ENCODE data around the gene VMAC.
"Not testable (repeated sequence)": the region's sequence is repeated elsewhere in the genome, so short reads cannot be mapped to it uniquely, and the experiment has no call there.

The VMAC gene, protein sequence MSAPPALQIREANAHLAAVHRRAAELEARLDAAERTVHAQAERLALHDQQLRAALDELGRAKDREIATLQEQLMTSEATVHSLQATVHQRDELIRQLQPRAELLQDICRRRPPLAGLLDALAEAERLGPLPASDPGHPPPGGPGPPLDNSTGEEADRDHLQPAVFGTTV

DNA sequence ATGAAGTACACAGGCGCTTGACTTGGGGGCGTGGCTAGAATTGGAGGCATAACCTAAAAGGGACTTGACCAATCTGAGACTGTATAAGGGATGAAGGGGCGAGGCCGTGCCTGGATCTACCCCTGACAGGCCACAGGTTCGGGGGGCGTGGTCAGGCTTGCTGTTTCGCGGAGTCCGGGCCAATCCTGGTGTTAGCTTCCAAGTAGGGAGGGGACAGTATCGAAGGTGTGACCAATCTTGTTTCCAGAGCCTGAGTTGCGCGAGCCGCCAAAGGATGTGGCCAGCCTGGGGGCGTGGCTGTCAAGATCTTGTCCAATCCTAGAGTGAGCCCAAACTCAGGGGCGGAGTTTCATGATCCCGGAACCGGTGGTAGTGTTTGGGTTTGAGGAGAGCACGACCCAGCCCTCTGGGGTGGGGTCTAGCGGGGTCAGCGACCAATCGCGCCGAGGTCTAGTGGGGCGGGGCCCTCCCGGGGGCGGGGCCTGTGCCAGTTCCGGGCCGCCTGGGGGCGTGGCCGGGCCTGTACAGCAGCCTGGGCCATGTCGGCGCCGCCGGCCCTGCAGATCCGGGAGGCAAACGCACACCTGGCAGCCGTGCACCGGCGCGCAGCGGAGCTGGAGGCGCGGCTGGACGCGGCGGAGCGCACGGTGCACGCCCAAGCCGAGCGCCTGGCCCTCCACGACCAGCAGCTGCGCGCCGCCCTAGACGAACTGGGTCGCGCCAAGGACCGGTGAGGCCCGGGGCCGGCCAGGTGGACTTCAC lies at the start of gene VMAC:
TSS of gene VMAC (plus strand) at position 521 of the 762 bp plus-strand sequence. CDS start at position 540, 19 bp downstream.
- peak; percentile 100 for DNase-seq (ENCODE audit: low read depth)
- peak within 1 kb of the TSS; percentile 77 for H3K4me3 ChIP-seq (ENCODE audit: low read depth, low read length)
- TF ChIP-seq, protein P1, sequence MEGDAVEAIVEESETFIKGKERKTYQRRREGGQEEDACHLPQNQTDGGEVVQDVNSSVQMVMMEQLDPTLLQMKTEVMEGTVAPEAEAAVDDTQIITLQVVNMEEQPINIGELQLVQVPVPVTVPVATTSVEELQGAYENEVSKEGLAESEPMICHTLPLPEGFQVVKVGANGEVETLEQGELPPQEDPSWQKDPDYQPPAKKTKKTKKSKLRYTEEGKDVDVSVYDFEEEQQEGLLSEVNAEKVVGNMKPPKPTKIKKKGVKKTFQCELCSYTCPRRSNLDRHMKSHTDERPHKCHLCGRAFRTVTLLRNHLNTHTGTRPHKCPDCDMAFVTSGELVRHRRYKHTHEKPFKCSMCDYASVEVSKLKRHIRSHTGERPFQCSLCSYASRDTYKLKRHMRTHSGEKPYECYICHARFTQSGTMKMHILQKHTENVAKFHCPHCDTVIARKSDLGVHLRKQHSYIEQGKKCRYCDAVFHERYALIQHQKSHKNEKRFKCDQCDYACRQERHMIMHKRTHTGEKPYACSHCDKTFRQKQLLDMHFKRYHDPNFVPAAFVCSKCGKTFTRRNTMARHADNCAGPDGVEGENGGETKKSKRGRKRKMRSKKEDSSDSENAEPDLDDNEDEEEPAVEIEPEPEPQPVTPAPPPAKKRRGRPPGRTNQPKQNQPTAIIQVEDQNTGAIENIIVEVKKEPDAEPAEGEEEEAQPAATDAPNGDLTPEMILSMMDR (IDR thresholded peaks at IDR 0.05; ENCODE audit: control insufficient read depth, extremely low read depth, insufficient read depth), result no peak

GRCh38 chr19:5855151-5855550 lies 49.5 kb upstream of the VMAC start:
- not testable (repeated sequence) for DNase-seq (ENCODE audit: low read depth); H3K4me3 ChIP-seq (ENCODE audit: low read depth, low read length)

- peak; percentile 2 for DNase-seq (ENCODE audit: low read depth)
- TF ChIP-seq, protein P1 (IDR thresholded peaks at IDR 0.05; ENCODE audit: control insufficient read depth, extremely low read depth, insufficient read depth), result no peak
- H3K4me3 ChIP-seq (ENCODE audit: low read depth, low read length), result no peak overlapping the region
These were observed 47.2 kb upstream of the VMAC start for GRCh38 chr19:5857203-5858081.

- no peak overlapping the region for H3K4me3 ChIP-seq (ENCODE audit: low read depth, low read length)
- no peak for DNase-seq (ENCODE audit: low read depth)
- TF ChIP-seq, protein P1 (IDR thresholded peaks at IDR 0.05; ENCODE audit: control insufficient read depth, extremely low read depth, insufficient read depth), result no peak
These were observed 41.5 kb upstream of the VMAC start for GRCh38 chr19:5863030-5863665.

DNA sequence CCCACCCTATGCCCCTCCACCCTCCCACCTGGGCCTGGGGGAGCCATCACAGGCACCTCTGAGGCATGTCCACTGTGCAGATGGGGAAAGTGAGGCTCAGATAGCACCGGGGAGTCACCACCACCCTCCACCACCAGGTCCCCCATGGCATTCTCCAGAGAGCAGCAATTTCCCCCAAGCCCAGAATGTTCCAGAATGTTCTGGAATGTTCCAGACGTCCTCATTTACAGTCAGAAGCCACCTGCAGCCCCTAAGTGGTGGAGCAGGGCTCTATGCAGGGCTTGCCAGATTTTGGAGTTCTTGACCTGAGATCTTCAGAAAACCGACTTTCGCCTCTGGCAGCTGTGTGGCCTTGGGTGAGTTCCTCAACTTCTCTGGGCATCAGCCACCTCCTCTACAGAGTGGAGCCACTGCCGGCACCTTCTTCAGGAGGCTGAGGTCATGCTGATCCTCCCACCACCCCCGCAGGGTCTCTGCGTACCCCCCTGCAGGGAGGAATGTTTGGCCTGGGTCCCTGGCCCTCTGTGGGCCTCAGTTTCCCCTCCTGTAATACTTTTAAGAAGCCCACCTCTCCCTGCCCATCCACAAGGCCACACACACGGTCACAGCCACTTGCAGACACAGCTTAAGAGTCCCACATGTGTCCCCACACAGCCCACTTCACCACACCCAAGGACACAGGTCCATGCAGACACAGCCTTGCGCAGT lies 40.5 kb upstream of the VMAC start:
- H3K4me3 ChIP-seq (ENCODE audit: low read depth, low read length), result no peak overlapping the region
- TF ChIP-seq, protein P1 (IDR thresholded peaks at IDR 0.05; ENCODE audit: control insufficient read depth, extremely low read depth, insufficient read depth), result no peak
- no peak for DNase-seq (ENCODE audit: low read depth)

DNA sequence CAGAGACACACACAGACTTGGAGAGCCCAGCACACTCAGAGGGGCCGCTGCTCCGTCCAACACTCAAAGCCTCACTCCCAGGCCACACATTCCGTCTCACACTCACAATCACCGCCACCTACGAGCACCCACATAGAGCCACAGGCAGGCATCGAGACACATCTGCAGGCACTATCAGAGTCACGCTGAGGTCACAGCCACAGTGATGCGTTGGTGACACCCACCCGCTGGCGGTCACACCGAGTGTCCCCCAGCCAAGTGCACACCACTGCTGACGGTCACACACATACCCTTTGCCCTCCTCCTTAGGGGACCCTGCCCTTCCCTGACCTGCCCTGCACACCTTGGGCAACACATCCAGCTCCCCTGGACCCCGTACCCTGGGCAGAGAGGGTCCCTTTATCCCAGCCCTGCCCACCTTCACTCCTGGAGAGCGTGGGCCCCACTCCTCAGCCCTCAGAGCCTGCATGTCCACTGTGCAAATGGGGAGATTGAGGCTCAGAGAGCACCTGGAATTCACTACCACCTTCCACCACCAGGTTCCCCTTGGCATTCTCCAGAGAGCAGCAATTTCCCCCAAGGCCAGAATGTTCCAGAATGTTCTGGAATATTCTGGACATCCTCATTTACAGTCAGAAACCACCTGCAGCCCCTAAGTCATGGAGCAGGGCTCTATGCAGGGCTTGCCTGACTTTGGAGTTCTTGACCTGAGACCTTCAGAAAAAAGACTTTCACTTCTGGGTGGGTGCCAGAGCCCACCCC lies 39.8 kb upstream of the VMAC start:
- DNase-seq (ENCODE audit: low read depth), result no peak
- no peak overlapping the region for H3K4me3 ChIP-seq (ENCODE audit: low read depth, low read length)
- TF ChIP-seq, protein P1 (IDR thresholded peaks at IDR 0.05; ENCODE audit: control insufficient read depth, extremely low read depth, insufficient read depth), result no peak
